SK-N-SH (cell line): ENCODE results near the gene NR2F6.
A peak's percentile ranks its signal among the peaks of the same experiment; 100 is the strongest.

Experiments used
- CTCF ChIP-seq: fragments of 200-600 bp; sonication (generic); IDR thresholded peaks from 2 replicates; pipeline ENCODE4 v1.6.1; 2017; ENCODE audit warnings: antibody characterized with exemption, mild to moderate bottlenecking, moderate library complexity
- GABPA ChIP-seq: IDR thresholded peaks from 2 replicates; pipeline ENCODE4 v1.4.0; 2012; ENCODE audit warnings: low read depth, mild to moderate bottlenecking
- MAX ChIP-seq: IDR thresholded peaks from 2 replicates; pipeline ENCODE4 v1.4.0; 2012; ENCODE audit warnings: low read depth
- RAD21 ChIP-seq: IDR thresholded peaks from 2 replicates; pipeline ENCODE4 v1.6.1; 2012; ENCODE audit warnings: mild to moderate bottlenecking, low read length

- TF ChIP-seq CTCF (no peak), MAX (peak; percentile 26; the same call in 1 of the 2 replicates), GABPA (peak; percentile 59), RAD21 (no peak)
These were observed 1.7 kb downstream of the NR2F6 start for GRCh38 chr19:17243830-17244617.
